HPDE6-E6E7 (cell line): ENCODE results near the gene SYNRG.
"Not testable (repeated sequence)": the region's sequence is repeated elsewhere in the genome, so short reads cannot be mapped to it uniquely, and the experiment has no call there.

ENCODE experiments used
- DNase-seq: peaks from one replicate; pipeline ENCODE4 v3.0.0; 2011; ENCODE audit warnings: missing footprints; ENCODE audit errors: extremely low spot score

Gene SYNRG

DNA sequence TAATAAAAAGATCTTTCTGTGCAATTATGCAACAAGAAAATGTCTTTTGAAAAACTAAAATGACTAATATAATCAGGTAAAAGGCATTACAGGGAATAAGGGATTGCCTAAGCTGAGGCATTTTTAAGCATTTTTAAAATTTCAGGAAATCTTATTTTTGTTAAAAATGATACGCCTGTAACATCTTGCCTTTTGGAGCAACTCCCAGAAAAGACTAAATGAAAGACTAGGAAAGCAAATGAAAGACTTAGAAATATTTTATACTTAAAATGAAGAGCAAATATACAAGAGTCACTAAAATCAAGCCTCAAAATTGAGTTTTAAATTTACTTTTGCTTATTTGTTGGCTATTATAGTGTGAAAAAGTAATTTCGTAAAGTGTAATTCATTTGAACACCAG, 63.7 kb downstream of the SYNRG start:
- no peak for DNase-seq

GRCh38 chr17:37543637-37544052, 65.6 kb downstream of the SYNRG start:
- DNase-seq, result no peak

DNA sequence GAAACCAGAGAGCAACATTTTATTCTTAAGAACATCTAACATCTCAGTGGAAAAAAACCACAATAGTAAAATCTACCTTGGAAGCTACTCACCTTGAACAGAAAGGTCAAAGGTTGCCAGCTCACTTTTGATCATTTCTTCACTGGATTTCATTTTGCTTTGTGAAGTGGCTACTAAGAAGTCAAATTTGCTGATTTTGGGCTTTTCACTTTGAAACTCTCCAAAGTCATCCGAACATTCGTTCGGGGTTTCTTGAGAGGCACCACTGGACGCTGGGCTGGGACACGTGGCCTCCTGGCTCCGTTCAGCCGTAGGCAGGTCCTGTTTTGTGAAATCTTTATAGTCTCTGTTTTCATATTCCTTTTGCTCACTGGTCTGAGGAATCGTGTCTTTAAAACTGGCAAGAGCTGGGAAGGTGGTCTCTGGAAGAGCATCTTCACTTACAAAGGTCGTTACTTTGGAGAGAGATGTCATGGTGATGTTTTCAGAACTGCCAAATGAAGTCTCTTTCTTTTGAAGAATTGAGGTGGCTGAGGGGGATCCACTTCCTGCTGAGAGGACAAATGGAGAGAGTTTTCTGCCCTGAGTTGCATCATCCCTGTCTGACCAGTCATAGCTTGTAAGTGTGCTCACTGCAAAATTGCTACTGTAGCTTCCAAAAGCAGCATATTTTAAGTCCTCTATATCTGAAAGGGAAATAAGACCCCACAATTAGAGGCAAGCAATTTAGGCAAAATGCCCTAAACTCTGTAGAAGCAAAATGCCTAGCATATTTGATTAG, 67.1 kb downstream of the SYNRG start:
- no peak for DNase-seq

DNA sequence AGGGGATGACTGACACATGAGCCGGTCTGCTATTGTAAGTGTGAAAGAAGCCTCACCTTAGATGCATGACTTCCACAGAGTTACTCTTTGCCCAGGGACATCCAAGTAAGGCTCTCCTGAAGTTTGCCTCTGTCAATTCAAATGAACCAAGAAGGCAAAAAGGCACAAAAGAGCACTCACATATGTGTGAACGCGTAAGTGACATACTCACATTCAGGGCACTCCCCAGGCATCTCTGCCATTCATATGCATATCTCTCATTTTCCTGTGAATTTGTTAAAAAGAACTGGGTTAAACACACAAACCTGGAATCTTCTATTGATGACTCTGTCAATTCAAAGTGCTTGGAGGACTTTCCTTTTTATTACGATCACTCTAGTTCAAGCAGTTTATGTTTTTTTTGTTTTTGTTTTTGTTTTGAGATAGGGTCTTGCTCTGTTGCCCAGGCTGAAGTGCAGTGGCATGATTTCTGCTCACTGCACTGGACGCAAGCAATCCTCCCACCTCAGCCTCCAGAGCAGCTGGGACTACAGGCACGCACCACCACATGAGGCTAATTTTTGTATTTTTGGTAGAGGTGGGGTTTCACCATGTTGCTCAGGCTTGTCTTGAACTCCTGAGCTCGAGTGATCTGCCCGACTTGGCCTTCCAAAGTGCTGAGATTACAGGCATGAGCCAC, 70.1 kb downstream of the SYNRG start:
- DNase-seq, result no peak

DNA sequence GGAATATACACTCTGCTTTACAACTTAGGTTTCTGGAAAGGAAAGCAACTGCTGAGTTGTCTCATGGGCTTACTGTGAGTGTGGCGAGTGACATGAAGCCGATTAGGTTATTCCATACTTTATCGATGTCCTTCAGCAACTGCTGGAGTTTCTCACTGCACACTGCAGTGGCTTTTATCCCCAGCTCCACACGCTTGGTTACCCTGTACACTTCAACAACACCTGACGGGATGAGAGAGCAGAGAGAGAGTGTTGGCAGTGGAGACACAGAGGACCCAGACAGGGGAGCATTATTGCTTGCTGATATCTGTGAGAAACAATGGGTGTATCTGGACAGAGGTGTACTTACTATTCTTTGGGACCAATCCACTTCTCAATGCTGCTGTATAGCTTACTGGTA, 73.3 kb downstream of the SYNRG start:
- no peak for DNase-seq

- DNase-seq, result no peak
Measured at GRCh38 chr17:37532756-37533155, 76.5 kb downstream of the SYNRG start.

DNA sequence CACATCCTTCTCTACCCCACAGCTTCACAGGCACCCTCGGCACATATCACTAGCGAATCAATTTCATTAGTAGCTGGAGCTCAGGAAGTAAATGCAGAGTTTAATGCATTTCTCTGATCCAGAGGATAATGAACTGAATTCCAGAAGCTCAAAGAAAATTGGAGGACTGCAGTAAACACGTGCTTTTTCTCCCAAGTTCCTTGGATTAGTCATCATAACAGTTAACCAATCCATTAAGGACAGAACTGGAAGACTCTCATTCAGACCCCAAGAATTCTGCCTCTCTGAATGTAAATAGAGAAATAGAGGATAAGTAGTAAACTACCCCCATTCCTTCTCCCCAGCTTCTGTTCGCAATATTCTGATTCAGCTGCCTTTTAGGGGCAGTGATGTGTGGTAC, 78.8 kb downstream of the SYNRG start:
- DNase-seq, result no peak

- peak; percentile 62 for DNase-seq
Measured at GRCh38 chr17:37527249-37527851, 81.9 kb downstream of the SYNRG start.

GRCh38 chr17:37523715-37524219, 85.5 kb downstream of the SYNRG start:
- DNase-seq, result no peak

- no peak for DNase-seq
Measured at GRCh38 chr17:37521821-37522220, 87.4 kb downstream of the SYNRG start.

DNA sequence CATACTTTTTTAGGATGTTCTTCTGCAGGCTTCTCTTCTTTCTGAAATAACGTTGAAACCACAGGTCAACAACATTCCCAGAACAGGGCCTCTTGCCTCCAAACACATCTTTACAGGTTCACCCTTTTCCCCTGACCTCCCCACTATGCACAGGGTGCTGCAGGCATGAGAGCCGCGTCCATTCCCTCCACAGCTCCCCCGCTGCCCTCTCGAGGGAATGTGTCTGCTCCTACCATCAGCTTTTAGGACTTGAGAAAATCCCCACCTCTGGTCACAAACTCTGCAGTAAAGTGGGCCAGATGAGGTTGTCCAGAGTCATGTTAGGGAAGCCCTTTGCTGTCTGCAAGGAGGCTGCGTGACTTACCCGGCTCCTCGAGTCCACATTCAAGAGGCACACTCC, 89.0 kb downstream of the SYNRG start:
- DNase-seq, result no peak

- DNase-seq, result no peak
Measured at GRCh38 chr17:37519251-37519985, 89.8 kb downstream of the SYNRG start.

DNA sequence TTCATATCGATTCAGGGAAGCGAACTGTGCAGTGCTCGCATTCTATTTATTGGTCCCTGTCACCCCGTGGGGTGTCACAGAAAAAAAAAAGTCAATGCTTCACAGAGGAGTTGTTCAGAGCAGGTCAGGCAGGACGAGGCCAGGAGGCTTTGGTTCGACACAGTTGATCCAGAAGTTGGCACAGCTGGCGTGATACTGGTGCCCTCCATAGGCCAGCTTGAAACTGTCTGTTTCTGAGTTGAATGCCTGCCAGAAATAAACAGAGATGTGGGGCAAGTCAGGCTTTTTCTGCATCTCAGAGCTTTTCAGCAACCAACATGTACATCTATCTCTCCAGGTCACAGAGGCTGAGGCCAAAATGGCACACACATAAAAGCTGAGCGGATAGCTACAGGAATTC, 90.4 kb downstream of the SYNRG start:
- DNase-seq, result no peak

DNA sequence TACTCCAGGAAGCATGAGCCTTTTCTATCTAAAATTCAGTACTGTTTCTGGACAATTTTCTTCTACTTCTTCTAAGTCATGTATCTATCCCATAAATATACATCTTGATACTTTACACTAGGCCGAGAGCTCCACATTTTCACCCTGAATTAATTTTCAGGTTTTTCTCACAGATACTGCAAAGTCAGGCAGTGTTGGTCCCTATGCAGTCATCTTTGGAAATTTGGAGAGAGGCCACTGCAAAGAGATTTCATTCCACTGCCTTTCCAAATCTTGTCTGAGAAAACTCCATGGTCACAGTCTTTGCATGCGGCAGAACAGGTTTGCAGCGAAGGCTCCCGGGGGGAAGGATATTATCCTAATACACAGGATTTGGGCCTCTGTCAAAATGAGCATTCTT, 91.3 kb downstream of the SYNRG start:
- no peak for DNase-seq

DNA sequence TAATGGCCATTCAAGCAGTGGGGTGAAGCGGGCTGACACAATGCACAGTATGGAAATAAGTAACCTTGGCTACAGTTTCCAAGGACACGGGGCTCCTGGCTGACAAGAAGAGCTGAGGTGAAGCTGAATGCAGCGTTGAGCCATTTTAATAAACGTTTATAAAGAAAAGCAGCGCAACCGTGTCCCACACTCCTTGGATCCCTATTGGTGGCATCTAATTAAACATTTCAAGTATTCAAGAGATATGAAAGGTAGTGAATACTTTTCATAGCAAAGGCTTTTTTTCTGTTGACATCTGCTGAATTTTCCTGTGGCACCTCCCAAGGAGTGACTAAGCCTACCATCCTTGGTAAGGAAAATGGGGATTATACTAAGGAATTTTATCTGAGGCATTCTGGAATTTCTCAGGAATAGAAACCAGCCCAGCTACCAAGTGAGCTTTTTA, 93.1 kb downstream of the SYNRG start:
- DNase-seq, result no peak

DNA sequence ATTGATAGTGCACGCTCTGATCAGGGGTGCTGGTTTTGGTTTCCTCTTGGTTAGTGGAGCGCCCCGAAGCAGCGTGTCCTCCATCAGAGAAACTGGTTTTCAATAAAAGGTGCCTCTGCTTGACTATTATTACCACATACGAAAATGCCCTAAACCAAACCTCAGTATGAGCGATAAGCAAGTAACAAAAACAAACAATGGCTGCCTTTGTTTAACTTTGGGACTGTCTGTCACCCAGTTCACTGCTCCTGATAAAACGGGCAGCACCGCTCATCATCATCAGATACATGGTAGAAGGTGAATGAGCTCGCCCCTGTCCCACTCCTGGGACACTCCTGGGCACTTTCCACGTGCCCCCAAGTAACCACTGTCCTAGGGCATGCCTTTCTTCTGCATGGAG, 95.5 kb downstream of the SYNRG start:
- no peak for DNase-seq

DNA sequence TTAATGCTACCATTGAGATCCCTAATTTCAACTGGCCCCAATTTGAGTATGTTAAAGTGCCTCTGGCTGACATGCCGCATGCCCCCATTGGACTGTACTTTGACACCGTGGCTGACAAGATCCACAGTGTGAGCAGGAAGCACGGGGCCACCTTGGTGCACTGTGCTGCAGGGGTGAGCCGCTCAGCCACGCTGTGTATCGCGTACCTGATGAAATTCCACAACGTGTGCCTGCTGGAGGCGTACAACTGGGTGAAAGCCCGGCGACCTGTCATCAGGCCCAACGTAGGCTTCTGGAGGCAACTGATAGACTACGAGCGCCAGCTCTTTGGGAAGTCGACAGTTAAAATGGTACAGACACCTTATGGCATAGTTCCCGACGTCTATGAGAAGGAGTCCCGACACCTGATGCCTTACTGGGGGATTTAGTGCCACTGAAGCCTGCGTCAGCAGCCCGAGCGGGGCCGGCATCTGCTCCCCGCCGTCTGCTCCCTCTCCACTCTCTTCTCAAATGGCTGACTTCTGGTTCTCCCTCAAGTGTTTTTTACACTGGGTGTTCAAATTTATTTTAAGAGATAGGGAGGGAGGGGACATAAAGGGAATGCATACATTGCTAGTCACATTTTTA, 96.7 kb downstream of the SYNRG start:
- no peak for DNase-seq

GRCh38 chr17:37511642-37512041, 97.6 kb downstream of the SYNRG start:
- DNase-seq, result not testable (repeated sequence)

DNA sequence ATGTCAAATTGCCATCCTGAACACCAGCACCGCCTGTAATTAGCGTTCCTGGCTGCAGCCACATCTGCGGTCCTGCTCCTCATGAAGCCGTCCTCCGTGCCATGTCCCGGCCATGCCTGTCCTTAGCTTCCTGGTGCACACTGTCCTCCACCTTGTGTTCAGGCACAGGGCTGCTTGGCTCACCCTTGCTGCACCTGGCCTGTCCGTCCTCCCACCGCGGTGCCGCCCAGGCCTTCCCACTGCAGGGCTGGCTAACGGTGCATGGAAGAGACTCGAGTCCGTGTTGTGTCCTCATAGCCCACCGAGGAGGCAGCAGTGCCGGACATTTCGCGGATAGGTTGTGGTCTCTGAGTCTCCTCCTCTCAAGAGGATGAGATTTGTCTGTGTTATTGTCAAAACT, 99.2 kb downstream of the SYNRG start:
- no peak for DNase-seq

DNA sequence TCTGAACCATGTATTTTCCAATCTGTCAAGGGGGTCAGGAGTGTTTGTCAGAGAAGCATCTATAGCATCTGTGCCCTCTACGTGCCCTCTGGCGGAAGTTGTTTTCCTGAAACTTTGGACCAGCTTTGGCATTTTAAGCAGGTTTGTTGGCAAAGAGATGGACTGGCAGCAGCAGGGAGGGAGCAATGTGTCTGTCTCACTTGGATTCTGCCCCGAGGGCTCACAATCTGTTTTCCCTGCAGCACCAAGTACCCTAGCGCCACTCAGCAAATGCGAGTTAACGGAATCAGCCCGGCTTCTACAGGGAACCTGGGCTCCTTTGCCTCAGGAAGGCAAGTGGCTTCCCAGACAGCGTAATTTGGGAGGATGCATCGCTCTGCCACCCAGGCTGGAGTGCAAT, 102.1 kb downstream of the SYNRG start:
- no peak for DNase-seq

GRCh38 chr17:37506678-37507077, 102.5 kb downstream of the SYNRG start:
- no peak for DNase-seq

GRCh38 chr17:37505333-37505732, 103.9 kb downstream of the SYNRG start:
- no peak for DNase-seq
